Chondrocyte (in vitro differentiated cells): ENCODE data around the gene SSR4. TPM values are rescaled to one million over a fixed set of nuclear protein-coding genes. Genes with fewer than 3 reads are reported as not detected.

Experiments
- DNase-seq: peaks from one replicate; pipeline ENCODE4 v3.0.0; 2021; ENCODE audit warnings: mixed read lengths, low spot score
- H3K27ac Mint-ChIP-seq: one replicate; pipeline ENCODE4 v1.8.0; 2021; ENCODE audit warnings: mild to moderate bottlenecking, moderate library complexity, mixed read lengths; ENCODE audit not compliant: unreplicated experiment
- H3K27me3 Mint-ChIP-seq: 2 replicates; pipeline ENCODE4 v1.8.0; 2021; ENCODE audit warnings: low read depth, mixed read lengths
- H3K36me3 Mint-ChIP-seq: 2 replicates; pipeline ENCODE4 v1.8.0; 2021; ENCODE audit warnings: low read depth, mixed read lengths
- H3K4me1 Mint-ChIP-seq: 2 replicates; pipeline ENCODE4 v1.8.0; 2021; ENCODE audit warnings: low read depth, mild to moderate bottlenecking, mixed read lengths
- H3K4me3 Mint-ChIP-seq: one replicate; pipeline ENCODE4 v1.8.0; 2021; ENCODE audit warnings: mild to moderate bottlenecking, moderate library complexity, mixed read lengths; ENCODE audit not compliant: unreplicated experiment
- H3K9me3 Mint-ChIP-seq: 2 replicates; pipeline ENCODE4 v1.8.0; 2021; ENCODE audit warnings: low read depth, mixed read lengths
- total RNA-seq: library from RNA; stranded (reverse); gene quantifications from 3 replicates; pipeline ENCODE4 v1.2.1, GENCODE V29; 2021
- TF ChIP-seq, protein P1 (sequence below): fragments of 200-600 bp; sonication (generic); IDR thresholded peaks from 2 replicates; pipeline ENCODE4 v1.5.0; 2021; ENCODE audit warnings: antibody characterized with exemption, mild to moderate bottlenecking, moderate library complexity

The SSR4 gene
- total RNA-seq, 1 donor from 2014 or later = 245 TPM

DNA sequence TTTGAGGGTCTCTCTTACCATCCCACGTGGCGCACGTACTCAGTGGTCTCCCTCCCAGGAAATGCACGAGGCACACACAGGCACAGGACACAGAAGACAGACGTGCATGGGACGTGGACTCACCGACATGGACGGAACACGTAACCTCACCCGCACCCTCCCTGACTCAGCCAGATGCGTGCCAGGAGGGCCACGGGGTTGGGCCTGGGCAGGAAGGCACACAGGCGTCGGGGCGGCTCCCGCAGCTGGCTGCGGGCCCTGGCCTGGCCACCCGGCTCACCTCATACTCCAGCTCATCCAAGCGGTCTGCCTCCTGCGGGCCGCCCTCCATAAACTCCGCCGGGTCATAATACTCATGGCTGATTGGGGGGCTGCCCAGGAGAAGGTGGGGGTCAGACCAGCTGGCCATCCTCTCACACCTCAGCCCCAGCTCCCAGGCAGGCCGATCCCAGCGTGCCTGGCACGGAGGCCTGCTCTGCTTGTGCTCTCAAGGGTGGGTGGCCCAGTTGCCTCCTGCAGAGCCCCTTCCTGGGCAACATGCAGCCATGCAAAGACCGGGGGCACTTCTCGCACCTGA, 12.6 kb downstream of the SSR4 start:
- peaks cover 11% of the 10 kb centered on the region for H3K9me3 Mint-ChIP-seq
- H3K36me3 Mint-ChIP-seq = peaks cover 2% of the 10 kb centered on the region
- H3K4me3 Mint-ChIP-seq = no peak overlapping the region
- TF ChIP-seq, protein P1, sequence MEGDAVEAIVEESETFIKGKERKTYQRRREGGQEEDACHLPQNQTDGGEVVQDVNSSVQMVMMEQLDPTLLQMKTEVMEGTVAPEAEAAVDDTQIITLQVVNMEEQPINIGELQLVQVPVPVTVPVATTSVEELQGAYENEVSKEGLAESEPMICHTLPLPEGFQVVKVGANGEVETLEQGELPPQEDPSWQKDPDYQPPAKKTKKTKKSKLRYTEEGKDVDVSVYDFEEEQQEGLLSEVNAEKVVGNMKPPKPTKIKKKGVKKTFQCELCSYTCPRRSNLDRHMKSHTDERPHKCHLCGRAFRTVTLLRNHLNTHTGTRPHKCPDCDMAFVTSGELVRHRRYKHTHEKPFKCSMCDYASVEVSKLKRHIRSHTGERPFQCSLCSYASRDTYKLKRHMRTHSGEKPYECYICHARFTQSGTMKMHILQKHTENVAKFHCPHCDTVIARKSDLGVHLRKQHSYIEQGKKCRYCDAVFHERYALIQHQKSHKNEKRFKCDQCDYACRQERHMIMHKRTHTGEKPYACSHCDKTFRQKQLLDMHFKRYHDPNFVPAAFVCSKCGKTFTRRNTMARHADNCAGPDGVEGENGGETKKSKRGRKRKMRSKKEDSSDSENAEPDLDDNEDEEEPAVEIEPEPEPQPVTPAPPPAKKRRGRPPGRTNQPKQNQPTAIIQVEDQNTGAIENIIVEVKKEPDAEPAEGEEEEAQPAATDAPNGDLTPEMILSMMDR = no peak
- H3K4me1 Mint-ChIP-seq = no peaks in the 10 kb centered on the region
- H3K27ac Mint-ChIP-seq = no peak overlapping the region
- no peak for DNase-seq
- H3K27me3 Mint-ChIP-seq = no peaks in the 10 kb centered on the region

DNA sequence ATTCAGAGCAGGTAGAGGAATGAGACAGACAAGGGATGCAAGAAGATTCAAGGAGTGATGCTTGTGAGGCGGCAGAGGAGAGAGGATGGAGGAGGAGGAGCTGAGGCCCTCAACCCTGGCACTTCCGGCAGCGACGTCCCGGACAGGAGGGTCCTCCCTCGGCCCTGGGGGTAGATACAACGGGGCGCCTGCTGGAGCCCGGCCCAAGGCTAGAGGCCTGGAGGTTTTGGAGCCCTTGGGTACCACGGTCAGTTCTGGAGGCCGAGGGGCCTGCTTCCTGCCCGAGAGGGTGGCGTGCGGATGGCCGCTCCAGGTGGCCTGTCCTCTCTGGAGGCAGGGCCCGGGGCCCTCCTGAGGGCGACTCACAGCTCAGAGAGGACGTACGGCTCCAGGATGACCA, 13.5 kb downstream of the SSR4 start:
- Mint-ChIP-seq H3K9me3 (peaks cover 11% of the 10 kb centered on the region), H3K27me3 (no peaks in the 10 kb centered on the region), H3K36me3 (peaks cover 2% of the 10 kb centered on the region), H3K4me1 (no peaks in the 10 kb centered on the region), H3K27ac (no peak overlapping the region), H3K4me3 (no peak overlapping the region)
- DNase-seq = no peak
- TF ChIP-seq, protein P1 = no peak

DNA sequence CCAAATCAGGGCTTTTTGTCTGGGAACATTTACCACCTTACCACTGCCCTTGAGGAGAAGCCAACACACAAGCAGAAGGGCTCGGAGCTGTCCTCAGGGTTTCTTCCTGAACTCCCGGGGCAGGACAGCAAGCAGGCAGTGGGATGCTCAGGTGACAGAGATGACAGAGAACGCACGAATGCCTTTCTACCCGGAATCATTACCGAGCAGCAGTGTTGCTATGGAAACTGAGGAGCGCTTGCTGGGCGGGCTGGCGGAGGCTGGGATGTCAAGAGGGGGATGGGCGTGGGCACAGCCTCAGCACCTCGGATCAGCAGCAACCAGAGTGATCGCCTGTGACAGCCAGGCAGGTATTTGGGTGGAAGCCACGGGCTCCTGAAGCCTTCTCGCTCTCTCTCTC, 17.8 kb downstream of the SSR4 start:
- peaks cover 2% of the 10 kb centered on the region for H3K36me3 Mint-ChIP-seq
- TF ChIP-seq, protein P1 = no peak
- no peaks in the 10 kb centered on the region for H3K4me1 Mint-ChIP-seq
- DNase-seq = no peak
- H3K4me3 Mint-ChIP-seq = no peak overlapping the region
- H3K27ac Mint-ChIP-seq = no peak overlapping the region
- H3K27me3 Mint-ChIP-seq = no peaks in the 10 kb centered on the region
- peaks cover 13% of the 10 kb centered on the region for H3K9me3 Mint-ChIP-seq

GRCh38 chrX:153813161-153813560, 18.7 kb downstream of the SSR4 start:
- TF ChIP-seq, protein P1 = no peak
- peak; percentile 54 for DNase-seq
- H3K4me1 Mint-ChIP-seq = no peaks in the 10 kb centered on the region
- peaks cover 10% of the 10 kb centered on the region for H3K9me3 Mint-ChIP-seq
- no peak overlapping the region for H3K27ac Mint-ChIP-seq
- no peaks in the 10 kb centered on the region for H3K27me3 Mint-ChIP-seq
- no peak overlapping the region for H3K4me3 Mint-ChIP-seq
- no peaks in the 10 kb centered on the region for H3K36me3 Mint-ChIP-seq

- H3K36me3 Mint-ChIP-seq = no peaks in the 10 kb centered on the region
- peak; percentile 38 for DNase-seq
- TF ChIP-seq, protein P1 = no peak
- no peak overlapping the region for H3K27ac Mint-ChIP-seq
- H3K9me3 Mint-ChIP-seq = peaks cover 6% of the 10 kb centered on the region
- no peaks in the 10 kb centered on the region for H3K27me3 Mint-ChIP-seq
- H3K4me1 Mint-ChIP-seq = peaks cover 5% of the 10 kb centered on the region
- H3K4me3 Mint-ChIP-seq = no peak overlapping the region
Observed at GRCh38 chrX:153814591-153815315, 20.3 kb downstream of the SSR4 start.
